ENCODE measurements around the gene KCNMA1. TPM values are rescaled to one million over a fixed set of nuclear protein-coding genes. Genes with fewer than 3 reads are reported as not detected.

Gene KCNMA1
- total and polyA plus RNA-seq, 10 of the 15 experiments (the other 5 are each of a cell fraction or from before 2014, with no cell fraction given): 8.5 to 77.0 (median 21.3) TPM

- no peak for TF ChIP-seq ZNF384 (IDR thresholded peaks at IDR 0.05; ENCODE audit: borderline replicate concordance, low read depth, low read length)
Measured at GRCh38 chr10:77371848-77372799, 265.5 kb downstream of the KCNMA1 start (continued).

GRCh38 chr10:77371421-77371820 lies 266.2 kb downstream of the KCNMA1 start:
- 43% methylated on average over 1 of the region's 1 CpG for WGBS (ENCODE audit: insufficient coverage, insufficient replicate concordance, low lambda C conversion rate, missing lambda C conversion rate)
- intact Hi-C loops (cut with micrococcal nuclease; ENCODE audit: unreplicated experiment): no loop called here
- H3K4me2 ChIP-seq (ENCODE audit: control insufficient read depth, insufficient read depth): no peak overlapping the region
- H3K27ac ChIP-seq (ENCODE audit: control insufficient read depth, insufficient read depth): no peak overlapping the region
- no peaks in the 10 kb centered on the region for H3K36me3 ChIP-seq (ENCODE audit: control insufficient read depth in 2 of 2, insufficient read depth in 2 of 2, low read length in 1 of 2)
- POLR2A ChIA-PET: no interaction called here
- H3K9me3 ChIP-seq (replicated peaks; ENCODE audit: control insufficient read depth, insufficient read depth, low read length): no peaks in the 10 kb centered on the region
- no peak overlapping the region for H3K4me3 ChIP-seq
- H2AFZ ChIP-seq (ENCODE audit: control insufficient read depth, low read depth, low read length): no peak overlapping the region
- no peaks in the 10 kb centered on the region for H3K4me1 ChIP-seq (ENCODE audit: control insufficient read depth, insufficient read depth, low read length)
- no peak for DNase-seq (ENCODE audit: low read depth, low spot score)
- H4K20me1 ChIP-seq (ENCODE audit: control insufficient read depth, insufficient read depth): no peaks in the 10 kb centered on the region
- CTCF ChIA-PET: interaction anchor here (1.0 to 1.9 kb wide), 6 partner anchors 8 to 270 kb away, joined by 3 to 5 read pairs (median 3); no protein-coding TSS in a partner anchor
- no peak for ATAC-seq
- FAIRE-seq: no peak
- no peaks in the 10 kb centered on the region for H3K79me2 ChIP-seq (ENCODE audit: control insufficient read depth, insufficient read depth, low read length)
- no TSS peak for BruUV-seq (replicated peaks)
- H3K27me3 ChIP-seq (replicated peaks in 1 of 2; ENCODE audit: control insufficient read depth in 2 of 2, insufficient read depth in 2 of 2, low read length in 1 of 2): no peaks in the 10 kb centered on the region
- no peak for TF ChIP-seq HCFC1 (IDR thresholded peaks at IDR 0.05; ENCODE audit: low read length)
- TF ChIP-seq YBX1 (IDR thresholded peaks at IDR 0.05): no peak
- no peak for TF ChIP-seq WRNIP1 (IDR thresholded peaks at IDR 0.05; ENCODE audit: borderline replicate concordance, low read depth, low read length)
- TF ChIP-seq CHD2 (IDR thresholded peaks at IDR 0.05; ENCODE audit: borderline replicate concordance, low read depth, low read length): no peak
- no peak for TF ChIP-seq SREBF1 (IDR thresholded peaks at IDR 0.05; ENCODE audit: low read length)
- TF ChIP-seq NR2F1 (conservative IDR thresholded peaks at IDR 0.05): no peak
- TF ChIP-seq ZZZ3 (IDR thresholded peaks at IDR 0.05; ENCODE audit: control insufficient read depth, insufficient read length, low read depth): no peak
- TF ChIP-seq TAF1 (IDR thresholded peaks at IDR 0.05; ENCODE audit: borderline replicate concordance, low read depth, low read length): no peak
- TF ChIP-seq ZNF207 (IDR thresholded peaks at IDR 0.05; ENCODE audit: borderline replicate concordance): no peak
- no peak for TF ChIP-seq ZBTB33 (IDR thresholded peaks at IDR 0.05)
- TF ChIP-seq REST (IDR thresholded peaks at IDR 0.05; ENCODE audit: low read depth, low read length): no peak
- no peak for TF ChIP-seq ZNF24 (IDR thresholded peaks at IDR 0.05)
- no peak for TF ChIP-seq CEBPB (IDR thresholded peaks at IDR 0.05; ENCODE audit: borderline replicate concordance in 1 of 2, low read depth in 2 of 2, low read length in 2 of 2)
- TF ChIP-seq RB1 (IDR thresholded peaks at IDR 0.05; ENCODE audit: borderline replicate concordance): no peak
- TF ChIP-seq ATF7 (IDR thresholded peaks at IDR 0.05; ENCODE audit: low read depth): no peak
- TF ChIP-seq NFXL1 (IDR thresholded peaks at IDR 0.05; ENCODE audit: borderline replicate concordance): no peak
- in situ Hi-C loops (cut with MboI): no loop called here
- H3K9ac ChIP-seq (ENCODE audit: control insufficient read depth, insufficient read depth, low read length): no peak overlapping the region
- SMC1A ChIA-PET (ENCODE audit: uncharacterized antibody, unreplicated experiment): interaction anchor here (1.9 kb wide), 1 partner anchor 14 kb away, joined by 4 read pairs; no protein-coding TSS in a partner anchor
- RAD21 ChIA-PET (ENCODE audit: unreplicated experiment): no interaction called here
